Hepatocyte (in vitro differentiated cells): ENCODE data around the gene SAC3D1. TPM values are rescaled to one million over a fixed set of nuclear protein-coding genes. Genes with fewer than 3 reads are reported as not detected.

Experiments used
- DNase-seq: peaks from one replicate; pipeline ENCODE4 v3.0.0-alpha.2; 2016; ENCODE audit warnings: low spot score
- H2AFZ ChIP-seq: fragments of 200-600 bp; sonication (generic); 2 replicates; pipeline ENCODE4 v1.6.0; 2016; ENCODE audit warnings: antibody characterized with exemption, mild to moderate bottlenecking
- H3K27ac ChIP-seq: fragments of 200-600 bp; sonication (generic); 2 replicates; pipeline ENCODE4 v1.5.1; 2016; ENCODE audit warnings: mild to moderate bottlenecking
- H3K27me3 ChIP-seq: fragments of 200-600 bp; sonication (generic); 2 replicates; pipeline ENCODE4 v1.6.1; 2016
- H3K36me3 ChIP-seq: fragments of 200-600 bp; sonication (generic); replicated peaks from 2 replicates; pipeline ENCODE4 v1.5.1; 2016; ENCODE audit warnings: low read depth; ENCODE audit not compliant: insufficient read depth
- H3K4me1 ChIP-seq: fragments of 200-600 bp; sonication (generic); 2 replicates; pipeline ENCODE4 v1.5.1; 2016; ENCODE audit warnings: mild to moderate bottlenecking, moderate library complexity; ENCODE audit not compliant: insufficient read depth
- H3K4me2 ChIP-seq: fragments of 200-600 bp; sonication (generic); 2 replicates; pipeline ENCODE4 v1.6.0; 2016
- H3K4me3 ChIP-seq: fragments of 200-600 bp; sonication (generic); 2 replicates; pipeline ENCODE4 v1.5.1; 2016; ENCODE audit warnings: mild to moderate bottlenecking
- H3K79me2 ChIP-seq: fragments of 200-600 bp; sonication (generic); 2 replicates; pipeline ENCODE4 v1.6.0; 2017; ENCODE audit warnings: mild to moderate bottlenecking
- H3K9me2 ChIP-seq: fragments of 200-600 bp; sonication (generic); replicated peaks from 2 replicates; pipeline ENCODE4 v1.6.0; 2017; ENCODE audit warnings: mild to moderate bottlenecking; ENCODE audit not compliant: insufficient read depth
- H3K9me3 ChIP-seq: fragments of 200-600 bp; sonication (generic); 2 replicates; pipeline ENCODE4 v1.5.1; 2016; ENCODE audit warnings: low read depth, mild to moderate bottlenecking
- H4K20me1 ChIP-seq: fragments of 200-600 bp; sonication (generic); 2 replicates; pipeline ENCODE4 v1.6.0; 2016; ENCODE audit warnings: mild to moderate bottlenecking; ENCODE audit not compliant: insufficient read depth, poor library complexity, severe bottlenecking
- EZH2 ChIP-seq: fragments of 200-600 bp; sonication (generic); IDR thresholded peaks from 2 replicates; pipeline ENCODE4 v1.6.1; 2016; ENCODE audit warnings: antibody characterized with exemption, mild to moderate bottlenecking, borderline replicate concordance
- EZH2phosphoT487 ChIP-seq: fragments of 200-600 bp; sonication (generic); IDR thresholded peaks from one replicate; pipeline ENCODE4 v1.6.1; 2018; ENCODE audit warnings: antibody characterized with exemption, mild to moderate bottlenecking, low read depth, moderate library complexity; ENCODE audit not compliant: unreplicated experiment, severe bottlenecking
- WGBS: methylation state at CpG from one replicate; pipeline ENCODE4 v1.1.6; 2016; ENCODE audit warnings: low lambda C conversion rate; ENCODE audit errors: missing lambda C conversion rate; 5-methylcytosine and 5-hydroxymethylcytosine counted together
- microRNA-seq: library from miRNA; unstranded; fragments of <30 nt; microRNA quantifications from one replicate; pipeline ENCODE4, GENCODE V29; 2017
- polyA plus RNA-seq: library from polyadenylated mRNA; unstranded; fragments of >200 nt; fragmentation: Nextera tagmentation; extraction: Ambion mirVana; gene quantifications from 2 replicates; pipeline ENCODE4 v1.2.1, GENCODE V29; 2016
- small RNA-seq: library from RNA; depleted of rRNA; stranded (forward); fragments of <200 nt; gene quantifications from one replicate; pipeline ENCODE3, GENCODE V24; 2014
- total RNA-seq: library from RNA; depleted of rRNA; stranded (reverse); fragments of >200 nt; gene quantifications from 2 replicates; pipeline ENCODE4 v1.2.3, GENCODE V29; 2014
- TF ChIP-seq, protein P1 (sequence below): fragments of 200-600 bp; sonication (generic); IDR thresholded peaks from 2 replicates; pipeline ENCODE4 v1.5.1; 2016; ENCODE audit warnings: antibody characterized with exemption, mild to moderate bottlenecking; ENCODE audit not compliant: poor library complexity

Gene SAC3D1
- total and polyA plus RNA-seq, 2 experiments from 2014 or later: 10.8 to 23.8 TPM

DNA sequence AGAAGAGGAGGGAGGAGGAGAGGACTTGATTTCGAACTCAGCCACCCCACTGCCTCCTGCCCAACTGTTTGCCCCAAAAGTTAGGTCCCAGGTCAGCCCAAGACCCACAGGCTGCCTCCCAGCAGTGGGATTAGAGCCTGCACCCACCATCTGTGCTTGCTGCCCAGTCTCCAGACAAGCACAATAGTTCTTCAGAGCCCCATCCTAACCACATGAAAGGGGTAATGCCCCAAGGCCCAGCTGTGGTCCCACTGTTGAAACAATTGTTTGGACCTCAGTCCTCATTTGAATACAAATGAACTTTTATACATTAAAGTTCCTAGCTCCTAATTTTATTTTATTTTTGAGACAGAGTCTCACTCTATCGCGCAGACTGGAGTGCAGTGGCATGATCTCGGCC is 49.6 kb downstream of the SAC3D1 start:
- no peak overlapping the region for H3K27ac ChIP-seq
- H3K9me2 ChIP-seq: no peaks in the 10 kb centered on the region
- H2AFZ ChIP-seq: no peak overlapping the region
- no peaks in the 10 kb centered on the region for H3K36me3 ChIP-seq
- TF ChIP-seq EZH2 (no peak), EZH2phosphoT487 (no peak)
- TF ChIP-seq, protein P1, sequence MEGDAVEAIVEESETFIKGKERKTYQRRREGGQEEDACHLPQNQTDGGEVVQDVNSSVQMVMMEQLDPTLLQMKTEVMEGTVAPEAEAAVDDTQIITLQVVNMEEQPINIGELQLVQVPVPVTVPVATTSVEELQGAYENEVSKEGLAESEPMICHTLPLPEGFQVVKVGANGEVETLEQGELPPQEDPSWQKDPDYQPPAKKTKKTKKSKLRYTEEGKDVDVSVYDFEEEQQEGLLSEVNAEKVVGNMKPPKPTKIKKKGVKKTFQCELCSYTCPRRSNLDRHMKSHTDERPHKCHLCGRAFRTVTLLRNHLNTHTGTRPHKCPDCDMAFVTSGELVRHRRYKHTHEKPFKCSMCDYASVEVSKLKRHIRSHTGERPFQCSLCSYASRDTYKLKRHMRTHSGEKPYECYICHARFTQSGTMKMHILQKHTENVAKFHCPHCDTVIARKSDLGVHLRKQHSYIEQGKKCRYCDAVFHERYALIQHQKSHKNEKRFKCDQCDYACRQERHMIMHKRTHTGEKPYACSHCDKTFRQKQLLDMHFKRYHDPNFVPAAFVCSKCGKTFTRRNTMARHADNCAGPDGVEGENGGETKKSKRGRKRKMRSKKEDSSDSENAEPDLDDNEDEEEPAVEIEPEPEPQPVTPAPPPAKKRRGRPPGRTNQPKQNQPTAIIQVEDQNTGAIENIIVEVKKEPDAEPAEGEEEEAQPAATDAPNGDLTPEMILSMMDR: no peak
- no peaks in the 10 kb centered on the region for H4K20me1 ChIP-seq
- H3K4me3 ChIP-seq: no peak overlapping the region
- no peaks in the 10 kb centered on the region for H3K27me3 ChIP-seq
- H3K4me2 ChIP-seq: no peak overlapping the region
- no peak for DNase-seq
- no peaks in the 10 kb centered on the region for H3K9me3 ChIP-seq
- H3K79me2 ChIP-seq: peaks cover 4% of the 10 kb centered on the region
- peaks cover 1% of the 10 kb centered on the region for H3K4me1 ChIP-seq
- 94% methylated on average over 4 of the region's 4 CpGs for WGBS

Small RNA genes lying within 50 kb of the gene (microRNA-seq; reads per million reads assigned to microRNA genes)
- not detected for gene MIR6879

Small RNA genes lying within 50 kb of the gene (small RNA-seq; reads per million reads assigned to genes)
- gene MIR6879 (not detected), gene SNX15 (not detected)

Other genes with a start within 250 kb of the SAC3D1 start
- gene MAP4K2, start 238.0 kb upstream of the SAC3D1 start, total RNA-seq: 7.8 and 23.5 TPM in 2 replicates
- gene MAP4K2, start 238.0 kb upstream of the SAC3D1 start, polyA plus RNA-seq: 9.0 and 13.2 TPM in 2 replicates
- gene MEN1, start 230.7 kb upstream of the SAC3D1 start, total RNA-seq: 14.1 and 18.6 TPM in 2 replicates
- gene MEN1, start 230.7 kb upstream of the SAC3D1 start, polyA plus RNA-seq: 49.1 and 49.9 TPM in 2 replicates
- 6.5 and 8.4 TPM in 2 replicates for gene CDC42BPG, start 196.6 kb upstream of the SAC3D1 start, total RNA-seq
- gene CDC42BPG, start 196.6 kb upstream of the SAC3D1 start, polyA plus RNA-seq: 3.1 and 5.5 TPM in 2 replicates
- gene EHD1, start 162.6 kb upstream of the SAC3D1 start, total RNA-seq: 44.8 and 52.4 TPM in 2 replicates
- 66.6 and 69.5 TPM in 2 replicates for gene EHD1, start 162.6 kb upstream of the SAC3D1 start, polyA plus RNA-seq
- gene ATG2A, start 124.0 kb upstream of the SAC3D1 start, total RNA-seq: 16.4 and 18.1 TPM in 2 replicates
- 11.7 and 17.0 TPM in 2 replicates for gene ATG2A, start 124.0 kb upstream of the SAC3D1 start, polyA plus RNA-seq
- 15.8 and 16.9 TPM in 2 replicates for gene PPP2R5B, start 116.5 kb upstream of the SAC3D1 start, total RNA-seq
- gene PPP2R5B, start 116.5 kb upstream of the SAC3D1 start, polyA plus RNA-seq: 16.2 and 19.5 TPM in 2 replicates
- 2.0 TPM in 1 of 2 replicates, not detected in the other for gene GPHA2, start 105.3 kb upstream of the SAC3D1 start, total RNA-seq
- not detected in 2 replicates for gene GPHA2, start 105.3 kb upstream of the SAC3D1 start, polyA plus RNA-seq
- not detected in 2 replicates for gene MAJIN, start 69.1 kb upstream of the SAC3D1 start, total RNA-seq
- gene MAJIN, start 69.1 kb upstream of the SAC3D1 start, polyA plus RNA-seq: not detected in 2 replicates
- 0.68 and 1.9 TPM in 2 replicates for gene BATF2, start 44.2 kb upstream of the SAC3D1 start, total RNA-seq
- 2.6 TPM in 1 of 2 replicates, not detected in the other for gene BATF2, start 44.2 kb upstream of the SAC3D1 start, polyA plus RNA-seq
- gene ARL2, start 27.1 kb upstream of the SAC3D1 start, total RNA-seq: 68.2 and 69.1 TPM in 2 replicates
- 126 and 127 TPM in 2 replicates for gene ARL2, start 27.1 kb upstream of the SAC3D1 start, polyA plus RNA-seq
- gene SNX15, start 13.8 kb upstream of the SAC3D1 start, total RNA-seq: 9.9 and 12.9 TPM in 2 replicates
- 22.0 and 27.3 TPM in 2 replicates for gene SNX15, start 13.8 kb upstream of the SAC3D1 start, polyA plus RNA-seq
- gene NAALADL1, start 17.3 kb downstream of the SAC3D1 start, total RNA-seq: 0.13 and 0.76 TPM in 2 replicates
- gene NAALADL1, start 17.3 kb downstream of the SAC3D1 start, polyA plus RNA-seq: not detected in 2 replicates
- gene CDCA5, start 42.8 kb downstream of the SAC3D1 start, total RNA-seq: 6.4 and 7.9 TPM in 2 replicates
- gene CDCA5, start 42.8 kb downstream of the SAC3D1 start, polyA plus RNA-seq: 6.4 and 11.8 TPM in 2 replicates
- gene ZFPL1, start 43.0 kb downstream of the SAC3D1 start, total RNA-seq: 41.0 and 53.1 TPM in 2 replicates
- gene ZFPL1, start 43.0 kb downstream of the SAC3D1 start, polyA plus RNA-seq: 52.7 and 58.1 TPM in 2 replicates
- gene VPS51, start 55.0 kb downstream of the SAC3D1 start, total RNA-seq: 201 and 242 TPM in 2 replicates
- 63.5 and 80.0 TPM in 2 replicates for gene VPS51, start 55.0 kb downstream of the SAC3D1 start, polyA plus RNA-seq
- gene TM7SF2, start 70.7 kb downstream of the SAC3D1 start, total RNA-seq: 124 and 133 TPM in 2 replicates
- gene TM7SF2, start 70.7 kb downstream of the SAC3D1 start, polyA plus RNA-seq: 194 and 209 TPM in 2 replicates
- gene ZNHIT2, start 76.5 kb downstream of the SAC3D1 start, total RNA-seq: 8.3 and 13.5 TPM in 2 replicates
- gene ZNHIT2, start 76.5 kb downstream of the SAC3D1 start, polyA plus RNA-seq: 22.1 and 23.7 TPM in 2 replicates
- 211 and 264 TPM in 2 replicates for gene FAU, start 80.9 kb downstream of the SAC3D1 start, total RNA-seq
- gene FAU, start 80.9 kb downstream of the SAC3D1 start, polyA plus RNA-seq: 434 and 462 TPM in 2 replicates
- 57.6 and 71.0 TPM in 2 replicates for gene MRPL49, start 81.1 kb downstream of the SAC3D1 start, total RNA-seq
- 46.2 and 46.8 TPM in 2 replicates for gene MRPL49, start 81.1 kb downstream of the SAC3D1 start, polyA plus RNA-seq
- 27.3 and 27.7 TPM in 2 replicates for gene SYVN1, start 93.3 kb downstream of the SAC3D1 start, total RNA-seq
- gene SYVN1, start 93.3 kb downstream of the SAC3D1 start, polyA plus RNA-seq: 31.8 and 35.7 TPM in 2 replicates
- not detected in 2 replicates for gene SPDYC, start 129.0 kb downstream of the SAC3D1 start, total RNA-seq
- not detected in 2 replicates for gene SPDYC, start 129.0 kb downstream of the SAC3D1 start, polyA plus RNA-seq
- 115 and 133 TPM in 2 replicates for gene CAPN1, start 140.7 kb downstream of the SAC3D1 start, total RNA-seq
- gene CAPN1, start 140.7 kb downstream of the SAC3D1 start, polyA plus RNA-seq: 178 and 202 TPM in 2 replicates
- 2.5 and 4.1 TPM in 2 replicates for gene POLA2, start 220.8 kb downstream of the SAC3D1 start, total RNA-seq
- gene POLA2, start 220.8 kb downstream of the SAC3D1 start, polyA plus RNA-seq: 5.0 and 8.0 TPM in 2 replicates